Activated T-cell treated with anti-CD3 and anti-CD28 coated beads for 48 hours (primary cell): ENCODE data around the gene USP17L12.
"Not testable (repeated sequence)": the region's sequence is repeated elsewhere in the genome, so short reads cannot be mapped to it uniquely, and the experiment has no call there.

Source experiments
- DNase-seq: peaks from one replicate; pipeline ENCODE4 v3.0.0-alpha.2; 2020; ENCODE audit warnings: low read depth

The USP17L12 gene

GRCh38 chr4:9219852-9220251 is at the start of gene USP17L12:
Gene USP17L12 (plus strand): TSS chr4:9220152. CDS start chr4:9220152, 0 bp downstream.
- DNase-seq: not testable (repeated sequence)

- DNase-seq: not testable (repeated sequence)
These were observed 9.6 kb upstream of the USP17L12 start, which contains the start of gene USP17L10 for GRCh38 chr4:9210357-9210756. Gene USP17L10 (plus strand): TSS chr4:9210657. CDS start chr4:9210657, 0 bp downstream.

GRCh38 chr4:9214701-9215100 is 5.3 kb upstream of the USP17L12 start:
- not testable (repeated sequence) for DNase-seq

DNA sequence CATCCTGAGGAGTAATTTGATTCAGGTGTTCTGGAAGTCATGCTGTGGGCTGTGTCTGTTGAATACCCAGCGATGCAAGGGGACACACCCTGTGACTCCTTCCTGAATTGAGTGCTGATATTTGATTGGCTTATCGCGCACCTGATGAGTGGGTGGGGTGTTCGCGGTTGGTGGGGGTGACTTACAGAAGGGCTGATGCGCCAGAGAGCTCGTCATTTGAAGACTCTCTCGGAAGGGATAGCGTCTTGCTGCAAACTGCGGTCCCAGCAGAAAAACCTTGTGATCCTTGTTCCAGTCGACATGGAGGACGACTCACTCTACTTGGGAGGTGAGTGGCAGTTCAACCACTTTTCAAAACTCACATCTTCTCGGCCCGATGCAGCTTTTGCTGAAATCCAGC is 4.8 kb upstream of the USP17L12 start, which contains the start of gene USP17L11:
Gene USP17L11 (plus strand): TSS at position 301 of the 400 bp plus-strand sequence. CDS start 0 bp downstream, at position 301.
- DNase-seq: not testable (repeated sequence)

DNA sequence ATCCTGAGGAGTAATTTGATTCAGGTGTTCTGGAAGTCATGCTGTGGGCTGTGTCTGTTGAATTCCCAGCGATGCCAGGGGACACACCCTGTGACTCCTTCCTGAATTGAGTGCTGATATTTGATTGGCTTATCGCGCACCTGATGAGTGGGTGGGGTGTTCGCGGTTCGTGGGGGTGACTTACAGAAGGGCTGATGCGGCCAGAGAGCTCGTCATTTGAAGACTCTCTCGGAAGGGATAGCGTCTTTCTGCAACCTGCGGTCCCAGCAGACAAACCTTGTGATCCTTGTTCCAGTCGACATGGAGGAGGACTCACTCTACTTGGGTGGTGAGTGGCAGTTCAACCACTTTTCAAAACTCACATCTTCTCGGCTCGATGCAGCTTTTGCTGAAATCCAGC is 4.6 kb downstream of the USP17L12 start, which contains the start of gene USP17L13:
Gene USP17L13 (plus strand): TSS at position 301 of the 400 bp plus-strand sequence. CDS start 0 bp downstream, at position 301.
- not testable (repeated sequence) for DNase-seq

- not testable (repeated sequence) for DNase-seq
These were observed 10.3 kb downstream of the USP17L12 start for GRCh38 chr4:9230249-9230648.

- DNase-seq: not testable (repeated sequence)
These were observed 14.1 kb downstream of the USP17L12 start, which contains the start of gene USP17L15 for GRCh38 chr4:9234085-9234484. Gene USP17L15 (plus strand): TSS chr4:9234385. CDS start chr4:9234385, 0 bp downstream.

GRCh38 chr4:9238461-9238860 is 18.5 kb downstream of the USP17L12 start:
- DNase-seq: not testable (repeated sequence)

DNA sequence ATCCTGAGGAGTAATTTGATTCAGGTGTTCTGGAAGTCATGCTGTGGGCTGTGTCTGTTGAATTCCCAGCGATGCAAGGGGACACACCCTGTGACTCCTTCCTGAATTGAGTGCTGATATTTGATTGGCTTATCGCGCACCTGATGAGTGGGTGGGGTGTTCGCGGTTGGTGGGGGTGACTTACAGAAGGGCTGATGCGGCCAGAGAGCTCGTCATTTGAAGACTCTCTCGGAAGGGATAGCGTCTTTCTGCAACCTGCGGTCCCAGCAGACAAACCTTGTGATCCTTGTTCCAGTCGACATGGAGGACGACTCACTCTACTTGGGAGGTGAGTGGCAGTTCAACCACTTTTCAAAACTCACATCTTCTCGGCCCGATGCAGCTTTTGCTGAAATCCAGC is 23.6 kb downstream of the USP17L12 start, which contains the start of gene USP17L17:
Gene USP17L17 (plus strand): TSS at position 301 of the 400 bp plus-strand sequence. CDS start 0 bp downstream, at position 301.
- not testable (repeated sequence) for DNase-seq

DNA sequence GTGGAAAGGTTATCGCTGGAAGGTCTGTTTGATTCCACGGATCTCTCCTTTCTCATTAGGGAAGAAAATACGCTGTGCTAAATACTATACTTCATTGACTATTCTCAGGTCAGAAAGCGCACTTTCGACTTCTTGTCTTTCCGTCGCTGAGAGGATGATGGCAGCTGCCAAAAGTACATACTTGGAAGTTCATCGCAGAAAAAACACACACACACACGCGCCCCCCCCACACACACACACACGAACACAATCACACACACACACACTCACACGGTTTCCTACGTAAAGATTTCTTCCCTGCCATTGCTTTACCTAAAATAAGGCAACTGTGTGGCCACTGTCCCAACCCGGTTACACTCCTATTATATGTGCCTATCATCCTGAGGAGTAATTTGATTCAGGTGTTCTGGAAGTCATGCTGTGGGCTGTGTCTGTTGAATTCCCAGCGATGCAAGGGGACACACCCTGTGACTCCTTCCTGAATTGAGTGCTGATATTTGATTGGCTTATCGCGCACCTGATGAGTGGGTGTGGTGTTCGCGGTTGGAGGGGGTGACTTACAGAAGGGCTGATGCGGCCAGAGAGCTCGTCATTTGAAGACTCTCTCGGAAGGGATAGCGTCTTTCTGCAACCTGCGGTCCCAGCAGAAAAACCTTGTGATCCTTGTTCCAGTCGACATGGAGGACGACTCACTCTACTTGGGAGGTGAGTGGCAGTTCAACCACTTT is 28.2 kb downstream of the USP17L12 start, which contains the start of gene USP17L18:
Gene USP17L18 (plus strand): TSS at position 678 of the 728 bp plus-strand sequence. CDS start 0 bp downstream, at position 678.
- not testable (repeated sequence) for DNase-seq

DNA sequence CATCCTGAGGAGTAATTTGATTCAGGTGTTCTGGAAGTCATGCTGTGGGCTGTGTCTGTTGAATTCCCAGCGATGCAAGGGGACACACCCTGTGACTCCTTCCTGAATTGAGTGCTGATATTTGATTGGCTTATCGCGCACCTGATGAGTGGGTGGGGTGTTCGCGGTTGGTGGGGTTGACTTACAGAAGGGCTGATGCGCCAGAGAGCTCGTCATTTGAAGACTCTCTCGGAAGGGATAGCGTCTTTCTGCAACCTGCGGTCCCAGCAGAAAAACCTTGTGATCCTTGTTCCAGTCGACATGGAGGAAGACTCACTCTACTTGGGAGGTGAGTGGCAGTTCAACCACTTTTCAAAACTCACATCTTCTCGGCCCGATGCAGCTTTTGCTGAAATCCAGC is 33.1 kb downstream of the USP17L12 start, which contains the start of gene USP17L19:
Gene USP17L19 (plus strand): TSS at position 301 of the 400 bp plus-strand sequence. CDS start 0 bp downstream, at position 301.
- not testable (repeated sequence) for DNase-seq

DNA sequence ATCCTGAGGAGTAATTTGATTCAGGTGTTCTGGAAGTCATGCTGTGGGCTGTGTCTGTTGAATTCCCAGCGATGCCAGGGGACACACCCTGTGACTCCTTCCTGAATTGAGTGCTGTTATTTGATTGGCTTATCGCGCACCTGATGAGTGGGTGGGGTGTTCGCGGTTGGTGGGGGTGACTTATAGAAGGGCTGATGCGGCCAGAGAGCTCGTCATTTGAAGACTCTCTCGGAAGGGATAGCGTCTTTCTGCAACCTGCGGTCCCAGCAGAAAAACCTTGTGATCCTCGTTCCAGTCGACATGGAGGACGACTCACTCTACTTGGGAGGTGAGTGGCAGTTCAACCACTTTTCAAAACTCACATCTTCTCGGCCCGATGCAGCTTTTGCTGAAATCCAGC is 37.9 kb downstream of the USP17L12 start, which contains the start of gene USP17L20:
Gene USP17L20 (plus strand): TSS at position 301 of the 400 bp plus-strand sequence. CDS start 0 bp downstream, at position 301.
- not testable (repeated sequence) for DNase-seq

DNA sequence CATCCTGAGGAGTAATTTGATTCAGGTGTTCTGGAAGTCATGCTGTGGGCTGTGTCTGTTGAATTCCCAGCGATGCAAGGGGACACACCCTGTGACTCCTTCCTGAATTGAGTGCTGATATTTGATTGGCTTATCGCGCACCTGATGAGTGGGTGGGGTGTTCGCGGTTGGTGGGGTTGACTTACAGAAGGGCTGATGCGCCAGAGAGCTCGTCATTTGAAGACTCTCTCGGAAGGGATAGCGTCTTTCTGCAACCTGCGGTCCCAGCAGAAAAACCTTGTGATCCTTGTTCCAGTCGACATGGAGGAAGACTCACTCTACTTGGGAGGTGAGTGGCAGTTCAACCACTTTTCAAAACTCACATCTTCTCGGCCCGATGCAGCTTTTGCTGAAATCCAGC is 42.6 kb downstream of the USP17L12 start, which contains the start of gene USP17L21:
Gene USP17L21 (plus strand): TSS at position 301 of the 400 bp plus-strand sequence. CDS start 0 bp downstream, at position 301.
- not testable (repeated sequence) for DNase-seq

GRCh38 chr4:9267319-9267718 is 47.4 kb downstream of the USP17L12 start, which contains the start of gene USP17L22:
Gene USP17L22 (plus strand): TSS chr4:9267619. CDS start chr4:9267619, 0 bp downstream.
- DNase-seq: not testable (repeated sequence)
